Measurements from ENCODE around the gene CXXC1. TPM values are rescaled to one million over a fixed set of nuclear protein-coding genes. Genes with fewer than 3 reads are reported as not detected.
A peak's percentile ranks its signal among the peaks of the same experiment; 100 is the strongest.

The CXXC1 gene
- total RNA-seq, 1 experiment from 2014 or later: 54.7 TPM

DNA sequence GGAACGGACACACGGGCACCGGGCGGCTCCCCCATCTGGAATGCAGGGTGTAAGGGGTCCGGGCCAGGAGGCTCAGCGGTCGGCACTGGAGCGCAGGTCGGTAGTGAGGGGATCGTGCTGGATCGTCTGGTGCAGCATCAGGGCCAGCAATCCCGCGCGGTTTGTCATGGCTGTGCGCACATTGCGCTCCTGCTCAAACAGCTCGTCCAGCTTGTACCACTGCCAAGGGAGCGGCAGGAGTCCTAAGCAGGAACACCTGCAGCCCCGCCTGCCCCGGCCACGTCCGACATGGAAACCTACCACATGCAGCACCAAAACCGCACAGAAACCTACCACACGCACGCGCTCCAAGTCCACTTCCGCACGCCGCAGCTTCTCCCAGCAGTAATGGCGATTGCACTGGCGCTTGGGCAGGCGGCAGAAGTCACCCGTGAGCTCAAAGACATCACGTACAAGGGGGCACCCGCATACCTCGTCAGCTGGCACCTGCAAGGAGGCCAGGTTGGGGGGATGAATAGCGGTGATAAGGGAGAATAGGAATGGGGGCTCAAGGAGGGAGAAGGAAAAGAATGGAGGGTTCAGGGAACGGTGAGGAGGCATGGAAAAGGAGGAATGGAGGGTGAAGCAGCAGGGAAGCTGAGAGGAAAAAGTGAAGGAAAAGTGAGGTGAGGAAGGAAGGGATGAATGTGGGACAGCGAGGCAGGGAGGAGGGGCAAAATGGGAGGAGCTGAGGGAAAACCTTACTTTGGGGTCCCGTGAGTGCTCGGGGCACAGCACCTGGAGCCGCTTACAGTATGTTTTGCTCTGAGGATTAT lies 4.8 kb downstream of the CXXC1 start:
- DNase-seq: no peak
- peaks cover 26% of the 10 kb centered on the region for H3K4me1 ChIP-seq (replicated peaks; ENCODE audit: insufficient read depth)
- peaks cover 3% of the 10 kb centered on the region; the same call in 1 of the 2 replicates for H4K20me1 ChIP-seq (ENCODE audit: insufficient read depth)
- H3K27ac ChIP-seq: no peak overlapping the region
- ChIA-PET CTCF (no interaction called here), POLR2A (ENCODE audit: unreplicated experiment) (no interaction called here)
- H2AFZ ChIP-seq: no peak overlapping the region
- peaks cover 44% of the 10 kb centered on the region for H3K79me2 ChIP-seq (ENCODE audit: low read depth)
- peak overlapping the region; percentile 97; the same call in 1 of the 2 replicates for H3K4me2 ChIP-seq
- TF ChIP-seq EZH2 (IDR thresholded peaks at IDR 0.05; ENCODE audit: low read depth): no peak
- no peak for TF ChIP-seq CTCF (conservative IDR thresholded peaks at IDR 0.05)
- peaks cover 8% of the 10 kb centered on the region for H3F3A ChIP-seq (ENCODE audit: insufficient read depth, low read depth)
- H3K36me3 ChIP-seq (ENCODE audit: low read depth): peaks cover 11% of the 10 kb centered on the region
- H3K9me3 ChIP-seq (ENCODE audit: insufficient read depth, low read depth): no peaks in the 10 kb centered on the region
- no TSS peak for BruUV-seq (replicated peaks)
- no peak overlapping the region; the same call in 1 of the 2 replicates for H3K4me3 ChIP-seq
- no peaks in the 10 kb centered on the region for H3K27me3 ChIP-seq (ENCODE audit: insufficient read depth, low read depth)
- H3K9me2 ChIP-seq (ENCODE audit: insufficient read depth): no peaks in the 10 kb centered on the region
- intact Hi-C loops (cut with micrococcal nuclease; ENCODE audit: unreplicated experiment): no loop called here

- TF ChIP-seq EZH2 (IDR thresholded peaks at IDR 0.05; ENCODE audit: low read depth): no peak
- TF ChIP-seq CTCF (conservative IDR thresholded peaks at IDR 0.05): no peak
- H3K79me2 ChIP-seq (ENCODE audit: low read depth): peaks cover 41% of the 10 kb centered on the region
Observed at GRCh38 chr18:50281972-50282520, 5.4 kb downstream of the CXXC1 start.

DNA sequence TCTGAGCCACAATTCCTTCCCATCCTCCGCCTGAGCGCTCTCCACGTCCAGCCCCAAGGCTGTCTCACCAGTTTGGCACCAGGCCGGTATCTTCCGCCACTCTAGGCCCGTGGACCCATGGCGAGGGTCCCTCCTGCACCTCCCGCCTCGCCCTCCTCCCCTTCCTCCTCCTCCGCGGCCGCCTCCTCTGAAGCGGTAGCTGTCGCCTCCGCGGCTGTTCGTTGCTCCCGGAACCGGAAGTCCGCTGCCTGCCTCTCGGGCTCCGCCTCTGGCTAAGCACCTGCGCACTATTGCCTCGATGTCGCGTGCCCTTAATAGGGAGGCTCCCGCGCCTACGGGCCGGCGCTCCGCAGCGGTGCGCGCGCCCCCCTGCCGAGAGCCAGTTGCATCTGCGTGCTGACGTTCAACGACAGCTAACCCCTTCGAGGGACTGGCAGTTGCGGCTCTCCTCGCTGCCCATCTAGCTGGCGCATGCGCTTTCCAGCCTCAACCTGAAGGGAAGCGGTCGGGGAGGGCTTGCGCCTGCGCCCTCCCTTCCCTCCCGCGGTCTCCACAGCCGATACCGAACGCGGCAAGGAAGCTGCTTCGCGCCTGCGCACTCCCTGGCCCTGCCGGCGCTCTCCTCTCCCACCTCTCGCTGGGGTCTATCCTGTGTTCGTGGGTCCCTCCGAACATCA lies 6.1 kb downstream of the CXXC1 start, which contains the start of gene MBD1:
TSS of gene MBD1 (minus strand) at position 229 of the 677 bp plus-strand sequence. CDS start 1,531 bp downstream, outside the sequence.
- peak within 1 kb of the TSS; percentile 97 for H3K4me2 ChIP-seq
- TF ChIP-seq EZH2 (IDR thresholded peaks at IDR 0.05; ENCODE audit: low read depth): no peak
- no peak; the same call in 1 of the 2 replicates for TF ChIP-seq CTCF (conservative IDR thresholded peaks at IDR 0.05)
- H3K4me1 ChIP-seq (replicated peaks; ENCODE audit: insufficient read depth): peaks cover 24% of the 10 kb centered on the region
- H4K20me1 ChIP-seq (ENCODE audit: insufficient read depth): peaks cover 3% of the 10 kb centered on the region; the same call in 1 of the 2 replicates
- peak within 1 kb of the TSS; percentile 99 for H2AFZ ChIP-seq
- intact Hi-C loops (cut with micrococcal nuclease; ENCODE audit: unreplicated experiment): no loop called here
- H3F3A ChIP-seq (ENCODE audit: insufficient read depth, low read depth): peaks cover 8% of the 10 kb centered on the region
- POLR2A ChIA-PET (ENCODE audit: unreplicated experiment): interaction anchor here (0.6 to 0.7 kb wide), 4 partner anchors 33 to 432 kb away, joined by 3 to 6 read pairs (median 4); no protein-coding TSS in a partner anchor
- no peaks in the 10 kb centered on the region for H3K27me3 ChIP-seq (ENCODE audit: insufficient read depth, low read depth)
- peak within 1 kb of the TSS; percentile 73 for H3K4me3 ChIP-seq
- H3K36me3 ChIP-seq (ENCODE audit: low read depth): peaks cover 14% of the 10 kb centered on the region
- BruUV-seq (replicated peaks): no TSS peak
- no peaks in the 10 kb centered on the region for H3K9me3 ChIP-seq (ENCODE audit: insufficient read depth, low read depth)
- CTCF ChIA-PET: no interaction called here
- peak within 1 kb of the TSS; percentile 82 for H3K27ac ChIP-seq
- peaks cover 34% of the 10 kb centered on the region for H3K79me2 ChIP-seq (ENCODE audit: low read depth)
- no peaks in the 10 kb centered on the region for H3K9me2 ChIP-seq (ENCODE audit: insufficient read depth)
- peak; percentile 88 to 91 for DNase-seq

More at GRCh38 chr18:50281972-50282520, 5.4 kb downstream of the CXXC1 start:
- intact Hi-C loops (cut with micrococcal nuclease; ENCODE audit: unreplicated experiment): no loop called here
- Histone ChIP-seq H2AFZ (peak overlapping the region; percentile 99), H4K20me1 (ENCODE audit: insufficient read depth) (peaks cover 3% of the 10 kb centered on the region; the same call in 1 of the 2 replicates), H3K9me2 (ENCODE audit: insufficient read depth) (no peaks in the 10 kb centered on the region), H3K4me1 (replicated peaks; ENCODE audit: insufficient read depth) (peaks cover 26% of the 10 kb centered on the region), H3K4me2 (peak overlapping the region; percentile 97), H3K27ac (peak overlapping the region; percentile 82), H3K4me3 (peak overlapping the region; percentile 73), H3K27me3 (ENCODE audit: insufficient read depth, low read depth) (no peaks in the 10 kb centered on the region), H3F3A (ENCODE audit: insufficient read depth, low read depth) (peaks cover 8% of the 10 kb centered on the region), H3K9me3 (ENCODE audit: insufficient read depth, low read depth) (no peaks in the 10 kb centered on the region), H3K36me3 (ENCODE audit: low read depth) (peaks cover 14% of the 10 kb centered on the region)
- CTCF ChIA-PET: no interaction called here
- POLR2A ChIA-PET (ENCODE audit: unreplicated experiment): interaction anchor here (0.6 to 0.7 kb wide), 4 partner anchors 32 to 432 kb away, joined by 3 to 6 read pairs (median 4); no protein-coding TSS in a partner anchor
- TSS peak; percentile 42 for BruUV-seq (replicated peaks)
- DNase-seq: no peak

Data from PC-9 (cell line).